ENCODE results near the gene ILKAP.

- TF ChIP-seq CTCF (IDR thresholded peaks at IDR 0.05): no peak
- no peak for TF ChIP-seq POLR2A (IDR thresholded peaks at IDR 0.05; ENCODE audit: low read depth)
These were observed 56.5 kb downstream of the ILKAP start for GRCh38 chr2:238146884-238147544.

All from esophagus muscularis mucosa (tissue), 3 donors.